NCI-H446 (cell line): ENCODE measurements around the gene ADAMTS2.
A peak's percentile ranks its signal among the peaks of the same experiment; 100 is the strongest.

ENCODE experiments used
- DNase-seq, 2 experiments: peaks; one replicate each; lab custom pipeline; 2025; lab: John Stamatoyannopoulos, UW

Gene ADAMTS2

DNA sequence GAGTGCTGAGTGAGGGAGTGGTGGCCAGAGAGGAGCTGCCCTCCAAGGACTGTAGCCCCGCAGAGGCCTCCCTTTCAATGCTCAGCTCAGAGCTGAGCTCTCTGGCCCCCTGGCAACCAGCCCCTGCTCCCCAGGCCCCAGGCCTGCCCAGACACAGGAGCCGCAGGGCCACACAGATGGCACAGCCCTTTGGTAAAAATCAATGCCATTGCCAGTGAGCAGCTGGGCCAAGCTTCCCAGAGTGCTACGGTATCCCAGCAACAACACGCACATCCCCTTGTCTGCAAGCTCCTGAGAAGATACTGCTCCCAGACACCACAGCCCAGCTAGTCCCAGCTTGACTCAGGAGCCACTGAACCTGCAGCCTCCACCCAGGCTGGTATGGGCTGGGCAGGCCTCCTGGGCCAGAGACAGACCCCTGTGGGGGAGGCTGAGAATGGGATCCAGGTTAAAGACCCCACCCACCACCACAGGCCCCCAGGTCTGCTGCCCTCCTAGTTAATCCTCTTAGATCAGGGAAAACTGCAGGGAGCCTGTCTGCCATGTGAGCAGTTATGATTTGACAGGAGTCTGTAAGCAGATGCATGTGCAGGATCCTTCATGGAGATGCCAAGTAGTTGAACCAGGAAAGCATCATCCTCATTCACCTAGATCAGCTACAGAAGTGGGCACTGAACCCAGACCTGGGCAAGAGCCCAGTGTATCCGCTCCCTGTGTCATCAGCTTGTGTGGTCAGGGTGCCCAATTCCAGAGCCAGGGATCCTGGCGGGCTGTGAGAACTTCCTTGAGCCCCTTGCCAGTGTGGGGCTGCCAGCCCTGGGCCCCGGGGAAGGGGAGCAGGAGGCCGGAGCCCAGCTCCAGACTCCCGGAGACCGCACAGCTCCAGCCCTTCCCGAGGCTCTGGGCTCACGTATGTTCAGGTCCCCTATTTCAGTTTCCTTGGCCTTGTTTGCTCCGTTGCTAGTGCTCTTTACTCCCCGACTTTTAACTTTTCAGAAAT is 26.7 kb upstream of the ADAMTS2 start:
- peak; percentile 79 to 89 for DNase-seq

- DNase-seq, result no peak
Measured at GRCh38 chr5:179371121-179371510, 25.9 kb upstream of the ADAMTS2 start.

DNA sequence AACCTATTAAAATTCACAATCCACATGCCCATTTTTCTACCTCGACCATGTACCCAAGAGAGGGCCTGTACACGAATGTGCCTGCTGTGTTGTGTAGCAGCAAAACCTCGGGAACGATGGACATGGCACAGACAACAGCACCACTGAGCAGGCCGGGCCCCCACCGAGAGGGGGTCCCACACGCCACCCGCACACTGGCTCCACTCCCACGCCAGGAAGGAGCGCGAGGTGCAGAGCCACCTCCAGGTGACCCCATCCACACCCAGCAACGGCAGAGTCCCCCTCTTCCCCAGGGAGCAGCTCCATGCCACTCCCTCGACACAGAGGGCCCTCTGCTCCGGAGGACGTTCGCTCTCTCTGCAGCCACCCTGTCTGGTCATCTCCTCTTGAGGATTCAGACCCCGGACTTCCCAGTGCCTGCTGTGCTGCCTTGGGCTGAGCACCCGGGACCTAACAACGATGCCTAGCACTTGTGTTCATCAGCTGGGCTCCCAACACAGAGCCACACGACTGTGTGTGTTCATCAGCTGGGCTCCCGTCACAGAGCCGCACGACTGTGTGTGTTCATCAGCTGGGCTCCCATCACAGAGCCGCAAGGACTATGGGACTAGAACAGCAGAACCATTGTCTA is 25.3 kb upstream of the ADAMTS2 start:
- no peak for DNase-seq

DNA sequence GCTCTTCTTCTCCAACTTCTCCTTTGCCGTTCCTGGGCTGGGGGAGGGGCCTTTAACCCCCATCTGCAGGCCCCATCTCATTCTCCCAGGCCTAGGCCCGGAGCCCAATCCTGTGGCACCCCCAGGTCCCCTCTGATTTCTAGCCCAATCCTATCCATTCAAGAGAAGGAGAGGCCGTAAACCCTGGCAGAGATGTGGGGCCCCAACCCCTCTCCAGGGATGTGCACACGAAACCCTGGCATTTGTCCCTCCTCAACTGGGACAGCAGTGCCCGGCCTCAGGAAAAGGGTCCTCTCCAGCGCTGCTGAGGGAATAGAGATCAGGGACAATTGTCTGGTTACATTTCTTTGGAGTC is 24.2 kb upstream of the ADAMTS2 start:
- DNase-seq, result no peak

DNA sequence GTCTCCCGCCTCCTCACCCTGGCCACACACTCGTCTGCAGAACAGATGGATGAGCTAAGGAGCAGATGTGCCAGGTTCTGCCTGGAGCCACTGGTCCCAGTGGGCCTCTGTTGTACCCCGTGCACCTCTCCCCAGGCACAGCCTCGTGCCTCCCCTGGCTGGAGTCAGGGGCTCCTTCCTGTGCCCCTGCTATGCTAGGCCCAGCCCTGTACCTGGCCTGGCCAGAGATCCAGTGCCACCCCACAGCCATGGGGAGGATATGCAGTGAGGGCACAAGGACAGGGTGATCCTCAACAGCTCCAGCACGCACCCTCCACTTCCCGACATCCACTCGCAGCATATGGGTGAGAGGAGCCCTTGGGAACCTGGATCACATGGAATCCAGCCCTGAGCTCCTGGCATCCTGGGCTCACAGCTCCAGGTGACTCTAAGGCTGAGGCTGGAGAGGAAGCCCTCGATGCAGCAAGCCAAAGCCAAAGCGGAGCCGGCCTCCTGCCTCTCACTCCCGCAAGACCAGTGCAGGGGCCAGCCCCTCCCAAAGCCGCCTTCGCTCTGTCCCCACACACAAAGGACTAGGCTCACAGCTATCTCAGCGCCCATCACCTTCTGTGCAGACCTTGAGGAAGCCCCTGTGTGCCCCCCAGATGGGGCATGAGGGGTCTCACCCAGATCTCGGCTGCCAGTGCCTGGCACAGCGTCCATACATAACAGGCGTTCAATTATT is 23.7 kb upstream of the ADAMTS2 start:
- no peak for DNase-seq

DNA sequence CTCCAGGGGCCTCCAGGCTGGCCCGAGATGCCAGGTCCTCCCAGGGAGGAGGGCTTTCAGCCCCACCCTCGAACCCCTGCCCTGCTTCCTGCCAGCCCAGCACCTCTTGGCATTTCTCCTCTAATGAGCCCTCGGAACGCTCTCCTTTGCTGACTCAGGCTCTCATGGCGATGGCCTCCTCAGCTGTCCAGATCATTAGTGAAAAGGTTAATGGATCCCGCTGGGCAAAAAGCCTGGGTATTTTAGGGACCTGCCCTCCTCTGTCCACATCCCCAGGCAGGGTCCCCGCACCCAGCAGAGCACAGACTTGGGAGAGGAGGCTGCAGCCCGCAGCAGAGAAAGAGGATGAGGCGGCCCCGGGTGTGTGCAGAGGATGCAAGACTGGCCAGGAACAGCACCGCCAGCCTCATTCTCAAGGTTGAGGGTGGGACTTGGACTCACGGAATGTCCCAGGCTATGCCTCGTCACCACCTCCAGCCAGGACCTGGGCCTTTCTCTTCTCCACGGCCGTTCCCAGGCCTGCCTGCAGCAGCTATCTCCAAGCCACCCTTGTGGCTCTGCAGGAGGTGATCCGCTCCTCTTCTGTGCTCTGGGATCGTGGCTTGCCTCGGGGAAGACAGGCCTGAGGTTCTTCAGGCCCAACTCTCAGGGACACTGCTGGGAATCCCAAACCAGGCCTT is 23.0 kb upstream of the ADAMTS2 start:
- no peak for DNase-seq

DNA sequence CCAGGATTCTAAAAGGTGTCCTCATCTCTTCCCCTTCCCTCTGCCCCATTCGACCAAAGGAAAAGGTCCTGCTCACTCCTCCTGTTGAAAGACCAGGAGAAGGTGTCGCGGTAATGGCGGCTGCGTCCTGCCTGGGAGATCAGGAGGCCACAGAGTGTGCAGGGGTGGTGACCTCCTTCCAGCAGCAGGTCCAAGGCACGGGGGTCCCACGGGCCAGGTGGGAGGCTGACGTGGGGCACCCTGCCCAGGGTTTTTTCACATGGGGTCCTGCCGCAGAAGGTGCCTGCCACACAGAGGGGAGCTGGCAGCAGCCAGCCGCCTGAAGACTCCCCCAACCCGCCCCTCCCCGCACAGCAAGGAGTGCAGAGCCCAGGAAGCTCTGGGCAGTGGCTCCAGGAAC is 22.2 kb upstream of the ADAMTS2 start:
- DNase-seq, result no peak

GRCh38 chr5:179362355-179362754 is 17.1 kb upstream of the ADAMTS2 start:
- no peak for DNase-seq

DNA sequence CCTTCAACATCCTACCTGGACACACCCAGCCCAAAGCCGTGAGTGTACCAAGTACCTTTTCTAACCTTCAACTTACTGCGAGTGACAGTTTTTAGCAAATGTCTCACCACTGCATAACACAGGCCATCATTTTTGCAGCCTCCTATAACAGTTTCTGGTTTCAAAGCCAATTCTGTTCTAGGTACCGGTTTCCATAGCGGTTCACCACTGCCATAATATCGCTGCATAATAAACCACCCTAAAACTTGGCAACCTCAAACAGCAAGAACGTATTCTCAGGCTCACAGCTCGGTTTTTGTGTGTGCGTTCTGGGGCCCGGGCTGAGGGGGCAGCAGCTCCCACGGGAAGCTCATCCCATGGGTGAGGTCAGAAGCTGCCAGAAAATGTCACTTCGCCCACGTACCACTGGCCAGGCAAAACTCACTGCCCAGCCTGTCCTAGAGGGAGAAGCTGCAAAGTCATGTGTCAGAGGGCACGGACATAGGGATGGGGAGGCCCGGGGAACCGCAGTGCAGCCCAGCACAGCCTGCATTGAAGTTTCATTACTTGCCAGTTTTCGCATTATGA is 15.9 kb upstream of the ADAMTS2 start:
- no peak for DNase-seq

- DNase-seq, result no peak
Measured at GRCh38 chr5:179357031-179357430, 11.8 kb upstream of the ADAMTS2 start.

GRCh38 chr5:179355976-179356974 is 11.0 kb upstream of the ADAMTS2 start:
- no peak for DNase-seq

DNA sequence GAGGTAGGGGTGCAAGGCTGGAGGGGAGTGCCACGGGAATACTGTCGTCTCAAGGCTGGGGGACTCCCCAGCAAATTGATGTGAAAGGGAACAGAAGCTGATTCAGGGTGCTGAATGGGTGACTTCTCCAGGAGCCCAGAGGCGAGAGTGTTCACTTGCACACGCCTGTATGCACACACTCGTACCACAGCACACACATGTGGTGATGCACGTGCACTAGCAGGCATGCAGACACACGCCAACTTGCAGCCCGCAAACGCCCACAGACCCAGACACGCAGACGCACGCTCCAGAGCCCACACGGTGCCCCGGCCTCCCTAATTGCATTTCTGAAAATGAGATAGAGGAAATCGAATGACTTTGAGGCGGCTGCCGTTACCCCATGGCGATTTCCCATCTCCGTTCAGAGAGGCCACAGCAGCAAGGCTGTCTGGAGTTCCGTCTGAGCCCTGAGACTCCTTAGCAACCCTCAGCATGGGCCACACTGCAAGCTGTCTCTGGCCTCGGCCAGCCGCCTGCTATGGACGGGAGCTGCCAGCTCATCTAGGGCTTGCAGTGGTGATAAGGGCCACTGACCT is 9.1 kb upstream of the ADAMTS2 start:
- DNase-seq, result no peak

- DNase-seq, result no peak
Measured at GRCh38 chr5:179348843-179349242, 3.6 kb upstream of the ADAMTS2 start.

DNA sequence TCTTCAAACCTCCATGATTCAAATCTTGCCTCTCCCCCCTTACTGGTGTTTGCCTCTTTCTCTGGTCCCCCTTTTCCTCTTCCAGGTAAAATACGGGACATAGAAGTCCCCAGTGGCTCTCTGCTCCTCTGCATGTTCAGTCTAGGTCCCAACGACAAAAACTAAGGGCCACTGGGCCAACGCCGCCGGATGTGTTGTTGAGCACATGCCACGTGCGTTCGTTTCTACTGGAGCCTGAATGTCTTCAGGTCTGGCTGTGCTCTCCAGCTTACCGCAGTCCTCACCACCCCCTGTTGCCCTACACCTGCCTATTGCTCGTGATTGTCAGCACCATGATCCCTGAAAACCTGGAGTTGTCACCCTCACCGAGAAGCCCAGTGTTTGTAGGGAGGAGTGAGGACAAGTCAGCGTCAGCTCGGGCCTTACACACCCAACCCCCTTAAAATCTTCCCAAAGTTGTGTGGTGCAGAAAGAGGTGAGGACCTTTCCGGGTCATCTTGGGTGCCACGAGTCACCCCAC is 2.8 kb upstream of the ADAMTS2 start:
- no peak for DNase-seq

GRCh38 chr5:179347581-179347980 is 2.3 kb upstream of the ADAMTS2 start:
- DNase-seq, result no peak

DNA sequence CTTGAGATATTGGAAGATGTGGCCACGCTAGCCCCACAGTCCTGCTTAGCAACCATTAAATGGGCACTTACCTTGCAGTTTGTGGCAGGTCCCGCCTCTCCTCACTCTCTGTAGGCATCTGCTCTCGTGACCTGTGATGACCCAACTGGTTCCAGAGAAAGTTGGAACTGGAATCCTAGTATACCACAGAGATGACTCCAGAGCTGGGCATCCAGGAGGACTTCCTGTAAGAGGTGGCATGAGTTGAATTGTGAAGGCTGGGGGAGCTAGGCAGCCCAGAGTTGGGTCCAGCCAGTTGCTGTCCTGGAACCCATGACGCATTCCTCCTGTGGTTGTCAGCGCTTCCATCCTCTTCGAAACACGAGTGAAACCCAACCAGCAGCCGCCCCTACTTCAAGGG is 1.6 kb upstream of the ADAMTS2 start:
- DNase-seq, result no peak

DNA sequence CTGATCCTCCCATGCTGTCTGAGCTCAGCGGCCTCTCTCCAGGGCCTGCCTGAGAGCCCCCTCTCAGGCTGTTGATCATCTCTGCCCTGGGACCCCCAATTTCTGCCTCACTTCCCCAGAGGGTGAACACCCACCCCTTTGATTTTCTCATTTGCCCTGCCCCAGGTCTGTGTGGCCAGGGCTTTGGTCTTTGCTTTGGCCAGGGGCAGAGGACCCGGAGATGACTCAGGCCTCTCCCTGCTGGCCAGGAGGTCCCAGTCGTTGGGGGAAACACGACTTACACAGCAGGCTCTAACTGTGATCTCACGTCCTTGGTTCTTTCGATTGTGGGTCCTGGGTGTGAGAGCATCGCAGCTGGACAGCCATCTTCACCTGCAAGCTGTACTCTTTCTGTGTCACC is 1.1 kb upstream of the ADAMTS2 start:
- DNase-seq, result no peak

DNA sequence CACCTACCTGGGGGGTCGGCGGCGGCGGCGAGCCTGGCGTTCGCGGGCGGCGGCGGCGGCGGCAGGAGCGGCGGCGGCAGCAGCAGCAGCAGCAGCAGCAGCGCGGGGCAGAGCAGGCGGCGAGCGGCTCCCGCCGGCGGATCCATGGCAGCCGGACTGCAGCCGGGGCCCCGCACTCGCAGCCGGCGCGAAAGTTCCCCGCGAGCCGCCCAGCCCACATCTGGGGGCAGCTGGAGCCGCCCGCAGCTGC is 153 bp downstream of the ADAMTS2 start:
- no peak for DNase-seq

GRCh38 chr5:179344431-179345182 is 654 bp downstream of the ADAMTS2 start:
- DNase-seq, result no peak
